GM19351 (cell line): Measurements from ENCODE around the gene WDR35.
A peak's percentile ranks its signal among the peaks of the same experiment; 100 is the strongest.
"Not testable (repeated sequence)": the region's sequence is repeated elsewhere in the genome, so short reads cannot be mapped to it uniquely, and the experiment has no call there.

Source experiments
- ATAC-seq: cut with Tn5 transposase; IDR thresholded peaks from one replicate; pipeline ENCODE4 v1.9.1; 2021; ENCODE audit warnings: mild to moderate bottlenecking, moderate library complexity; ENCODE audit not compliant: unreplicated experiment

Gene WDR35

DNA sequence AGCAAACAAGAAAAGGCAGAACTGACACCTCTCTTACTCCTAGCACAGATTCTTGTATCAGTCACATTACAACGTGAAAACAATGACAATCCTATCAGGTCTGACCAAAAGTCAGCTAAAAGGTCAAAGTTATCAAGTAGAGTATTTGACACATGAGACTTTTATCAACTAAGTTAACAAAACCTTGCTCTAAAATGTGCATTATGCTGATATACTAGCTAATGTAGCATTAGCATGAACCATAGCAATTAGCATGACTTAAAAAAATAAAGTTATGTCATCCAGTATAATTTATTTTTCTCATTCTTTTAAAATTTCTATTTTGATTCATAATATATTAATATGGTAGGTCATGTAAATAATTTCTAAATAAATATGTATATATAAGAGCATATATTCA lies 46.7 kb downstream of the WDR35 start:
- ATAC-seq = no peak

DNA sequence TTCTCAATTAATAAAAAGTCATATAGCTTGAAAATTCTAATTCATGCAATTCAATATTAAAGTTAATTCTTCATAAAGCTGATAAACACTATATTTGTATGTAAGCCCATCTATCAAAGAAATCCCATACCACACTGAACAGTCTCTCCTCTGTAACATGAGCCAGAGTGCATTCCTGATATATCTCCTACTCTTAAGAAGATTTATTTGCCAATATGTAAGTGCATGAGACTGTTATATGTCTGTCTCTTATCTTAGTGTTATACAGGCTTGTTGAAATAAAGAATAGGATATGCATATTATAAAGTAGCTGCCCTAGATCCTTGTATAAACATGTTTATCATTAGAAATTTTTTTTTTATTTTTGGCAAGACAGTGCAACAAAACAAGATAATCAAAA lies 47.7 kb downstream of the WDR35 start:
- no peak for ATAC-seq

DNA sequence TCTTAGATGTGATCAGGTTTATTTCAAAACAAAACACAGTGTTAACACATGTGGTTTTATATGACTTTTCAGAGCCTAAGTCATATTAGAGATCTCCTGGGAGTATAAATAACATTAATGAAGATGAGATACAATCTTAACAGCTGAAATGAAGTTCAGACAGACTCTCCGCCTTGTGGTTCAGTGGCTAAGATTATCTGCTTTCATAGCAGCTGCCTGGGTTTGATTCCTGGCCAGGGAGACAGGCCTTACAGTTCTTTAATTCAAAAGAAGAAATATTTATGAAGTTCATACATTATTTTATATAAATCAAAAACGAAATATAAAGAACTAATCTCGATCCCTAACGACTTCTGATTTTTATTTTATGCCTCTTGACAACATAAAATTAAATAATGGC lies 52.9 kb downstream of the WDR35 start:
- no peak for ATAC-seq

DNA sequence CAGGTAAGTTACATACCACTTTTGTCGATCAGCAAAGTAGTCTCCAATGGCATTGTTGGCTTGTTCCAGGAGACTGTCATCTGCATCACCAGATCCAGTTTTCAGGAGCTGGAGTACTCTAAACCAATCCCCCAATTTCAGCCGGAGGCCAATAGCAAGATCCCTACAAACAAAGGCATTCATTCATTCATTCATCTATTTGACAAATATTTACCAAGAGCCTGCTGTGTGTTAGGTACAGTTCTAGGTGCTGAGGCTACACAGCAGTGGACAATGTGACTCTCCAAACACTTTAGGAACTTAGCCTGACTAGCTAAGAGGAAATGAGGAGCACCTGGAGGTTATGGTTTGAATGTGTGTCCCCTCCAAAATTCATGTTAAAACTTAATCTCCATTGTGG lies 53.7 kb downstream of the WDR35 start:
- no peak for ATAC-seq

DNA sequence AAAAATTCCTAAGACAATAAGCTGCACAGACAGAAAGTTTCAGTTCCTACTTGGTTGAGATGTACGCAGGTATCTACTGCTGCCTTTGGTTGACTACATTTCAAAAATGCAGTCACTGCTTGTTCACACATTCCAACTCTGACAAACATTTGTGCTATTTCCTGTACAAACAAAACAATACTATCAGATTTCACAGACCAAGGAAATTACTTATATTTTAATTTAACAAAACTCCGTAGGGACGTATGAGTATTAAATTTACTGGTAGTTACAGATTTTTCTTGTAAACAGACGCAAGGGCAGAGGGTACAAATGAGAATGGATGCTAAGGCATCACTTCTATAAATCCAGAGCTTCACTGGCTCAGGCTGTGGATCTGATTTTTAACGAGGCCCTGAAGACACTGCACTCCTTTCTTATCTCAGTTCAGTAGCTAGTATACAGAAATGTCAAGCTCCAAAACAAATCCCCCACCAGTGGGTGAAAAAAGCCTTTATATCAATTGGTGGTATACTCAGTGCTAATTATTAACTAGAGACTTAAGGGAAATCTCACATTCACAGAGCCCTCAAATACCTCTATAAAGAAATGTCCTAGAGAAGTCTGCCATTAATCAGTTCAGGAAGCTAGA lies 56.4 kb downstream of the WDR35 start:
- ATAC-seq = peak; percentile 98

DNA sequence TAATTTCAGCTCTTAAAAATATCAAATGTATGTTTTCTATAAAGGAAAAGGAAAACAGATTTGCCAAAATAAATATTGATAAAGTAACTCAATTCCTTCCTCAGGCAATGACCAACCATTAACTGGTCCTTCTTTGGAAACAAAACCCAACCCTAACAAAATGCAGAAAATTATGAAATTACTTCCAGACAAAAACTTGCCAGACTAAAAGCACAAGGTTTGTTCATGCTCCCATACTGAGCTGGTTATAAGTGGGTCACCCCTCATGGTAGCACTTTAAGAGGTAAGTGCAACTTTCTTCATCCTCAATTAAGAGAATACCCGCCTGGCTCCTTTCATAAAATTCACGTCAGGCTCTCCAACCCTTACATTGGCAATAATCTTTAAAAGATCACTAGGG lies 57.0 kb downstream of the WDR35 start:
- peak; percentile 24 for ATAC-seq

DNA sequence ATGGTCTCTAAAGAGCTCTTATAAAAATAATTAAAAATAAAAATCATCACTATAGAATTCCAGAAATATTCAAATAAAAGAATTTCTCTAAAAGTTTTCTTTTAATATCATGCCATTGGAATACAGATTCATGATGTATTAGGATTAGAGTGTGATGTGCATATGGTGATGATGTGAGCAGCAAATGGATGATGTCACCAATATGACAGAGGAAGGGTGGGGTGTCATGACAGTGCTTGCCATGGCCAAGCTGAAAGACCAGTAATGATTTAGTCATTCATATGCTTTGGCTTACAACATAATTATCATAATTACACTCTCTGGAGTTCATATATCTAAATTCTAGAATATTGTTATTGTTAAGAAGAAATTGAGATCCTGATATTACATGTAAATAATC lies 60.7 kb downstream of the WDR35 start:
- ATAC-seq = no peak

DNA sequence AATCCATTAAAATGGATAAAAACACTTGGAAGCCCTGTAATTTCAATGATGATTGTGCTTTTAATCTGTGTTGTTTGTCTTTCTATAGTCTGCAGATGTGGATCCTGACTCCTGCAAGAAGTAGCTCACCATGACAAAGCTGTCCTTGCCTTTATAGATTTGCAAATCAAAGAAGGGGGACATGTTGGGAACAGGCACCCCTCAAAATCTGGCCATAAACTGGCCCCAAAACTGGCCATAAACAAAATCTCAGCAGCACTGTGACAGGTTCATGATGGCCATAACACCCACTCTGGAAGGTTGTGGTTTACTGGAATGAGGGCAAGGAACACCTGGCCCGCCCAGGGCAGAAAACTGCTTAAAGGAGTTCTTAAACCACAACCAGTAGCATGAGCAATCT lies 62.1 kb downstream of the WDR35 start:
- ATAC-seq = not testable (repeated sequence)

DNA sequence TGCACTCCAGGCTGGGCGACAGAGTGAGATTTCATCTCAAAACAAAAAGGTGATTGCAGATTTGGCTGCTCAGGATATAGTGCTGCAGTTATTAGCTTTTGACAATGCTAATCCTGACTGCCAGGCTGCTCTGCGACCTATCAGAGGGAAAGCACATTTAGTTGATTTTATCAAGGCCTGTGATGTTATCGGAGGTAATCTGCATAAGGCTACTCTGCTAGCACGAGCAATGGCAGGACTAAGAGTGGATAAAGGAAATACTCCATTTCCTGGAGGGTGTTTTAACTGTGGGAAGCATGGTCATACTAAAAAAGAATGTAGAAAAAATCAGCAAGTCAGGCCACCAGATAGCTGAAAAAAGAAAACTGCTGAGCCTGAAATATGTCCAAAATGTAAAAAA lies 65.4 kb downstream of the WDR35 start:
- not testable (repeated sequence) for ATAC-seq

DNA sequence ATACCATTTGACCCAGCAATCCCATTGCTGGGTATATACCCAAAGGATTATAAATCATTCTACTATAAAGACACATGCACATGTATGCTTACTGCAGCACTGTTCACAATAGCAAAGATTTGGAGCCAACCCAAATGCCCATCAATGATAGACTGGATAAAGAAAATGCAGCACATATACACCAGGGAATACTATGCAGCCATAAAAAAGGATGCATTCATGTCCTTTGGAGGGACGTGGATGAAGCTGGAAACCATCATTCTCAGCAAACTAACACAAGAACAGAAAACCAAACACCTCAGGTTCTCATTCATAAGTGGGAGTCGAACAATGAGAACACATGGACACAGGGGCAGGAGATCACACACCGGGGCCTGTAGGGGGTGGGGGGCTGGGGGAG lies 67.7 kb downstream of the WDR35 start:
- ATAC-seq = not testable (repeated sequence)

DNA sequence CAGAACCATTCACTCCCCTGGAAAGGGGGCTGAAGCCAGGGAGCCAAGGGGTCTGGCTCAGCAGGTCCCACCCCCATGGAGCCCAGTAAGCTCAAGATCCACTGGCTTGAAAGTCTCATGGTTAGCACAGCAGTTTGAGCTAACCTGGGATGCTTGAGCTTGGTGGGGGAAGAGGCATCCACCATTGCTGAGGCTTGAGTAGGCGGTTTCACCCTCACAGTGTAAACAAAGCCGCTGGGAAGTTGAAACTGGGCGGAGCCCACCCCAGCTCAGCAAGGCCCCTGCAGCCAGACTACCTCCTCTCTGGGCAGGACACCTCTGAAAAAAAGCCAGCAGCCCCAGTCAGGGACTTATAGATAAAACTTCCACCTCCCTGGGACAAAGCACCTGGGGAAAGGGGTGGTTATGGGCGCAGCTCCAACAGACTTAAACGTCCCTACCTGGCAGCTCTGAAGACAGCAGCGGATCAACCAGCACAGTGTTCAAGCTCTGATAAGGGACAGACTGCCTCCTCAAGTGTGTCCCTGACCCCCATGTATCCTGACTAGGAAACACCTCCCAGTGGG lies 73.4 kb downstream of the WDR35 start:
- ATAC-seq = no peak

DNA sequence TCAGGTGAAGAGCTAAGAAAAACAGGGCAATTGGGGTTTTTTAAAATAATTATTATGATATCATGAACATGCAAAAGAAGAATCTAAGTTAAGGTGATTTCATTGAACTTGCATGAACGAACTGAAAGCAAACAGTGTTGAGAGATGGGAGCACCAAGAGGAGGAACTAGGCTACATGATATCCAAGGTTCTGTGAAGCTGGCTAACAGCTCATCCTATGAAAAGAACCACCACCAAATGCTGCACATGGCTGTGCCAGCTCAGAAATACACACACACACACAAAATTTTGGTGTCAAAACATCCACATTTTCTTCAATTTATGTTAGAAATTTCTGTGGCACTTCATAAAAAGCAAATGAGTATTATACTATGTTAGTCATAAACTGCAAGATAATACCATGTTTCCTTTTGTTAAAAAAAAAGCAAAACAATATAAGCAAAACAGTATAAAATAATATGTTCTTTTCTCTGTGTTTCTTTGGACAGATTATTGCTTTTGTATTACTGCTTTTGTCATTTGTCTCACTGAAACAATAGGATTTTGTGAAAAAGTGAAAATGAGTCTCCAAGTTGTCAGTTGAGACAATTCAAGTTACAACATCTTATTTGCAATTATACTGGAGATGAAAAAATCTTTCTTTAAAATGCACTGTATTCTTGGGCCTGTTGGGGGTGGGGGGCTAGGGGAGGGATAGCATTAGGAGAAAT lies 75.5 kb downstream of the WDR35 start:
- ATAC-seq = no peak

DNA sequence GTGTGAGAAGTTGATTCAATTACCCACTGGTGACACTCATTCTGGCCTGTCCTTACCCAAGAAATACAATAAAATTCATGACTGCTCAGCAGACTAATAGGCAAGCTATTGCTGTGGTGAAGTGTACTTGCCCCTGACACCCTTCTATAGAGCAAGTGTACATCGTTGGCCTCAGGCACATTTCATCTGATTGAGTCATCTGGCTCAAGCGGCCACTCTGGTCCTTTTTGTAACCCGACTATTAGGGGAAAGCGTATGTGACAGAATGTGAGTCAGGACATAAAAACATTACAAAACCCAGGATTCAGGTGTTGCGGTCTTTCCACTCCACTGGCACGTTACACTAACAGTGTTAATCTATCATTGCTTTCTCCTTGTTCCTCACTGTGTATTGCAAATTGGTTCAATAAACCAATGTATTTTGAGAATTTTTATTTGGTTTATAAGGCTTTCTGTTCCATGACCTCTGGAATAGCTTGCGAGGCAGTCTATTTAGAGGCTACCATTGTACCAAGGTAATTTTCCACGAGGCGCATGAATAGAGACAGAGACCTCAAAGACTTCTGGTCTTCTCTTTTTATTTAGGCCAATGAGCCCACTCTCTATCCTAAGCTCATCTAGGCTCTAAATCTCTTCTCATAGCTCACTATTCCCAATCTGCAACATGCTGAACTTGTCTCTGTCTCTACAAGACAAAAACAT lies 77.9 kb downstream of the WDR35 start:
- ATAC-seq = no peak

DNA sequence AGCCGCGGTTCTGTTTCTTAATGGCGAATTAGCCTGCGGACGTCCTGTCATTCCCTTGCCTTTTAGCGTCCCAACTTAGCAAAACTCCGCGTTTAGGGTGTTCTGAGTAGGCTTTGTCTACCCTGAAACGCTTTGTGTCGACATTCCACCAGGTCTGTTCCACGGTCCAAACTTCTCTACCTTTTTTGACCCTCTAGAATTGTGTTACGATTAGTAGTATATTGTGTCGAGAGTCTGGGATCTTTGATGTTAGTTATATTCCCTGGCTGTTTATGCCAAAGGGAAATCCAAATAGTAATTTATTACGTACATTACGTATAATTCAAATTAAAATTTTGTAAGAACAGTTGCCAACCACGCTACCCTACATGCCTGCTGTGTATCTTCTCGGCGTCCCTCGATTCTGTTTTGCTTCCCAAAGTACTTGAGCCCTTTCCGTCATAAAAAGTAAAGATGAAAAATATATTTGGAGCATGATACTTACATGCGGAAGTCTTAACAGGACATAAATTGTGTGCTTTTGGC lies 87.6 kb downstream of the WDR35 start:
- ATAC-seq = peak; percentile 5

DNA sequence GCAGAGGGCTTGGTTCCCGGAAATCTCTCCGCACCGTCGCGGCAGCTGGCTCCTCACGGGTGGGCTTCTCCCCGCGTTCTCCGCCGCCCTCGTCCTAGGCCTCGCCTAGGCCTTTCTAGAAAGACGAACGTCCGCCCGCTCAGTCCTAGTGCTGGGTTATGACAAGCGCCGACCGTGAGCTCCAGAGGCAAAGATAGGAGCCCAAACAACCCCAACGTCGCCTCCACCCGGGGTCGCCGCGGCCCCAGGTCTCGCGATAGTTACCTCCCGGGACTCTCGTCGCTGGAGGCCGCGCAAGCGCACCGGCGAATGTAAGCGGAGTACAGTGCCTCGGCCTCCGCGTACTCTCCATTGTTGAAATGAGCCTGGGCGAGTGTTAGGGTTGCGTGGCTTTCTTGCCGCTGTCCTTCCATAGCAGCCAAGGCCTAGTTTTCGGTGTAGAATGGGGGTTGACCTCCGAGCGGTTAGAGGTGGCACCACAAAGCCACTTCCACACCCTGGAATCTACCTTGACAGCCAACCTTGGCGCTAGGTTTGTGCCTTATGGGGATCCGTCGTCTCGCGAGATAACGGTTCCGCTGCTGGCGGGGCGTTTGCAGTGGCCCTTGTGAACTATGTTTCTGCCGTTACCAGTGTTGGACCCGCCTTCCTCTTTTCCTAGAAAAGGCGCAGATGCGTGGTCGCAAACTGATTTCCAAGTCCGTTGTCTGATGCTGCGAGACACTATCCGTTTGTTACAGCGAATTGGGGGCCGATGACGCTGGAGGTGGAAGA lies 88.3 kb downstream of the WDR35 start, which contains the start of gene TTC32:
TSS of gene TTC32 (minus strand) at position 542 of the 774 bp plus-strand sequence. CDS start at position 413, 129 bp downstream.
- ATAC-seq = peak; percentile 85

DNA sequence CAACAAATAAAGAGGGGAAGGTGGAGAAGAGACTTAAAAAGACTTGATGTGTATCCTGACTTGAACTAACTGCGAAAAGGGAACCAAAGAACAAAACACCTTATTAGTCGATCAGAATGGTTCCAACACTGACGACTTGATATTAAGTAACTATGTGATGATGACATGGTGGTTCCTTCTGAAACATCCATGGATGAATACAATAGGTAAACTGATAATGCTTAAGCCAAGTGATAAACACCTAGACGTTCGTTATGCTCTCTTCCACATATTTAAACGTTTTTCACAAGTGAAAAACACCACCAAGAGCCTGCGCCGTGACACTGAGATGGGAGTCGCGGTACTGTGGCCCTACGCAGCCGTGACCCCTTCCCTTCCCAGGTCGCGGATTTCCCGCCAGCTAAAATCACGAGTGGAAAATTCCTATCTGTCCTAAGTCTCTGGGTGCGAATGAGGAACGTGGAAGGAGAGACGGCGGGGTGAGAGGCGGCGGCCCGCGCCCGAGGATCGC lies 88.9 kb downstream of the WDR35 start:
- ATAC-seq = peak; percentile 9

DNA sequence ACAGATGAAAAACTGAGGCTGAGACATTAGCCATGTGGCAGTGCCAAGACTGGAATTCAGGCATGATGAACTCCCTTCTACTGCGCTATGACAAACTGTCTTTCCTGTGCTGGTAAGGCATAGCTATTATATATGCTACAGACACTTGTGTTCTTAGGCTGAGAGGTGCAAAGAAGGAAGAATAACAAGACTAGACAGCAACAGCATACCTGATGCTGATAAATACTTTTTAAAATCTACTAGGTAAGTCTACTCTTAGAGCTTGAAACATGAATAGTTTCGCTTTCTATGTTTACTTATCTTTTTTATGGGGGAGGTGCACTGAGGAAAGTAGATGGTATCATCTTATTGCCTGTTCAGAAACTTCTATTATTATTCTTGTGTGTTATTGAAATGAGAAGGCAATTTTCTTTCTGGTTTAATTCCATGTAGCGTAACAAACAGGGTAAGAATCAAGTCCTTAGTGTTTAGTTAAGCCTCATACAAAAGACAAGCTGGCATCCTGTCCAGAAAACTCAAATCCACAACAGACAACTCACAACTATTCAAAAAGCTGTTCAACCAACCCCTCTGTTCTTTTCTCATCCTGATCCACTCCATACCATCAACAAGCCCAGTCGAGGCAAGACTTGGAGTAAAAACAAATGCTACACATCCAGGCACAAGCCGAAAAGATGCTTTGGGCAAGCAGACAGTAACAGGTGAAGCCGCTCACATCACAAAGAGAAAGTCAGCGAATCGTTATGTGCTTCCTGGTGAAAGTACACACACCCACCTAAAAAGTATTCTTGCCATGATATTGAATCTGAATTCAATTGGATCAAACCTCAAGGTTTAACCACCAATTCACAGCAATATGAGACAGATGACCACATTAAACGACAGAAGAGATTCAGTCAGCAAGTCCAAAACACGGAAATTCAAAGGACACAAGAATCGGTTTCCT lies 89.6 kb downstream of the WDR35 start:
- peak; percentile 26 for ATAC-seq

DNA sequence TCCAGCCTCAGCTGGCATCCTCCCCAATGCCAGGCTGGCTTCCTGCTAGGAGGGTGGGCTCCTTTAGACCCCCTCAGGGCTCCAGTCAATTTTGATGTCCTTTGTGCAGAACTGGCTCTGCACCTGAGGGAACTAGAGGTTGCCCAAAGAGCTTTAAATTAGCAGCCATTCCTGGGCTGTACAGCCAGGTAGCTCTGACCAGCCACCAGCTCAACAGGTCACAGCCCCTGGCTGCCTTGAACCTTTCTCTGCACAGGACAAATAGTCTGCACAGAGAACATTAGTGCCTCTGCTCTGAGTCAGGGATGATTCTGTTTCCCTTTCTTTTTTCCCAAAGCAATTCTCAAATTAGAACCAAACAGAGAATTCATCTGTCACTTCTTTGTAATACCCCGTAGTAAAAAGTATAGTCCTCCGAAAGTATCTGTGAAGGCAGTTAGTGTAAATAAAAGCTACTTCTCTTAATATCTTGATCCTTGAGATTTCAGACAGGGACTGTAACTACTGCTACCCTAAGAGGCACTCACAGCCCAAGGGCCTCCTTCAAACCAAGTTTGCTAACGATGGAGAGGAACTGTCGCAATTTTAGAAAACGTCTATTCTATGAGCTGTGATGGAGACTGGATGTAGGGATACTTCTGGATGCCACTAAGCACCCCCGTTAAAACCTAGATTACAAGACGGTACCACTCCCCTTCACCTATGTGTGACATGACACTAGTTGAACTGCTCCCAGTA lies 91.1 kb downstream of the WDR35 start:
- no peak for ATAC-seq
